Rectal smooth muscle tissue (tissue), 1 donor: Measurements from ENCODE around the gene TMEM150A.

Source experiments
- H3K27ac ChIP-seq: one replicate; pipeline ENCODE4 v1.7.0; 2013; ENCODE audit warnings: low read depth, low read length, inconsistent platforms
- H3K27me3 ChIP-seq: one replicate; pipeline ENCODE4 v1.7.0; 2013; ENCODE audit warnings: low read length; ENCODE audit not compliant: control insufficient read depth, insufficient read depth
- H3K36me3 ChIP-seq: one replicate; pipeline ENCODE4 v1.7.0; 2013; ENCODE audit warnings: low read length; ENCODE audit not compliant: control insufficient read depth, insufficient read depth
- H3K4me1 ChIP-seq: one replicate; pipeline ENCODE4 v1.7.0; 2013; ENCODE audit warnings: low read length; ENCODE audit not compliant: control insufficient read depth, insufficient read depth
- H3K4me3 ChIP-seq: one replicate; pipeline ENCODE4 v1.7.0; 2013; ENCODE audit warnings: low read length
- H3K9ac ChIP-seq: one replicate; pipeline ENCODE4 v1.7.0; 2013; ENCODE audit warnings: low read length

The TMEM150A gene

DNA sequence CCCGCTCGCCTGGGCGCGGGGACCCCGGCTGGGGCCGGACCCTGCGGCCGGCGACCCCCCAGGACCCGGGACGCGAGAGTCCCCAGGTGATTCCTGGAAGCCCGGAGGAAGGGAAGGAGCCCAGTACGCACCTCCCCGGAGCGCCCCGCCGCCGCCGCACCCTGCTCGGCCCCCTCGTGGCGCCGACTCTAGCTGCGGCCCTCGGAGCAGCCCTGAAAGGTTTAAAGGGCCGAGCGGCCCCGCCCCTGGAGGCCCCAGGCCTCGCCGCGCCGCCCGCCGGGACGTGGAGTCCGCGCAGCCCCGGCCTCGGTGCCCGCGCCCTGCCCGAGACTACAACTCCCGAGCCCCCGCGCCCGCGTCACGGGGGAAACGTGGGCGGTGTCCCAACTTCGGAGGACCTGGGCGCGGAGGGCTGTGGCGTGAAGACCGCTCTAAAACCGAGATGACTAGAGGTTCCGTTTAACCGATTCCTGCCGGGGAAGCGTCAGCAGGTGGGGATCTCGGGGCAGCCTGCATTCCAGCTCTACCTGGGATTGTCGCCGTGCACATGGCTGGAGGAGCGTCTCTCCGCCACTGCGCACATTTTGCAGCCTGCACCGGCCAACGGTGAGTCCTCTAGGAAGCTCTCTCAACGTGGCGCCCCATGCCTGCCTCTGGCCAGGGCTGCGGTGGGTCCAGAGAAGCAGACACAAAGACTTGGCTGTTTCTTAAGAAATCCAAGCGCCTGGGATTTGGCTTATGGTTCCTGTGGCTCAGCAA, at the start of gene TMEM150A:
Gene TMEM150A, minus strand, starts transcription at position 223 of the 759 bp plus-strand sequence. CDS start 750 bp downstream, outside the sequence.
- peak within 1 kb of the TSS; percentile 86 for H3K27ac ChIP-seq
- peak within 1 kb of the TSS; percentile 97 for H3K4me3 ChIP-seq
- H3K4me1 ChIP-seq = peaks cover 11% of the 10 kb centered on the region
- no peaks in the 10 kb centered on the region for H3K27me3 ChIP-seq
- H3K36me3 ChIP-seq = peaks cover 7% of the 10 kb centered on the region
- H3K9ac ChIP-seq = peak within 1 kb of the TSS; percentile 75

DNA sequence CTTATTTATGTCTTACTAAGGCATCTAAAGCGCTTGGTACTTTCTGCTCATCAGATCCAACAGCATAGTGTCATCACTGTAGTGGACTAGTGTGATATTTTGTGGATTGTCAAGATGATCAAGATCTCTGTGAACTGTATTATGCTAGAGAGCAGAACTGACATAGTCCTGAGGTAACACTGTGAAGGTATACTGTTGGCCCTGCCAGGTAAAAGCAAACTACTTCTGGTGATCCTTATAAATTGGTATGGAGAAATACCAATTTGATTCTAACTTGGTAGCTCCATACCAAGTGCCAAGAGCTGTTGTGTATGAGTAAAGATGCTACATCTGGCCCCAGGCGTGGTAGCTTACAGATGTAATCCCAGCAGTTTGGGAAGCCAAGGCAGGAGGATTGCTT, 49.6 kb upstream of the TMEM150A start:
- H3K9ac ChIP-seq = no peak overlapping the region
- H3K27me3 ChIP-seq = no peaks in the 10 kb centered on the region
- H3K36me3 ChIP-seq = peaks cover 29% of the 10 kb centered on the region
- no peak overlapping the region for H3K27ac ChIP-seq
- H3K4me3 ChIP-seq = no peak overlapping the region
- H3K4me1 ChIP-seq = no peaks in the 10 kb centered on the region

DNA sequence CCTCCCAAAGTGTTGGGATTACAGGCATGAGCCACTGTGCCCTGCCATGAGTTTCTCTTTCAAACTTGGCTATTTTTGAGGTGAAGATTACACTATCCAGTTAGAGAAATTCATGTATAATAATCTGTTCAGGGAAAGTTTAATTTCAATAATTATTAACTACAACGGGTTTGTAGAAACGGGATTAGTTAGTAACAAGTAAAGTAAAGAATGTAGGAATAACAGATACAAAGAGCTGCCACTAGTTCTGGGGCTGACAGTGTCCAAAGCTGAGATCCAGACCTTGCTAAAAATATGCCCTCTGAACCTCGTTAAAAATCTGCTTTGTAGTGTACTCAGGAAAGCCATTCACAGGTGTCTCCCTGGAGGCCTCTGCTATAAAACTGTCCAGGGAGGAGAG, 48.6 kb upstream of the TMEM150A start:
- no peaks in the 10 kb centered on the region for H3K27me3 ChIP-seq
- no peaks in the 10 kb centered on the region for H3K4me1 ChIP-seq
- H3K9ac ChIP-seq = no peak overlapping the region
- H3K27ac ChIP-seq = no peak overlapping the region
- peaks cover 29% of the 10 kb centered on the region for H3K36me3 ChIP-seq
- no peak overlapping the region for H3K4me3 ChIP-seq

DNA sequence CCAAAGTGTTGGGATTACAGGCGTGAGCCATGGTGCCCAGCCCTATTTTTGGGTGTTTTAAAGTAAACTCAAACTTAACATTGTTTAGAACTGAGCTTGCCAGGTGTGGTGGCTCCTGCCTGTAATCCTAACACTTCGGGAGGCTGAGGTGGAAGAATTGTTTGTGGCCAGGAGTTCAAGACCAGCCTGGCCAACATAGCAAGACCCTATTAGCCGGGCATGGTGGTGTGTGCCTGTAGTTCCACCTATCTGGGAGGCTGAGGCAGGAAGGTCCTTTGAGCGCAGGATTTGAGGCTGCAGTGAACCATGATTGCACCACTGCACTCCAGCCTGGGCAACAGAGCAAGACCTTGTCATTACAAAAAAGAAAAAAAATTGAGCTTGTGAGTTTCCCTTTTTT, 48.0 kb upstream of the TMEM150A start:
- peaks cover 34% of the 10 kb centered on the region for H3K36me3 ChIP-seq
- H3K4me3 ChIP-seq = no peak overlapping the region
- no peaks in the 10 kb centered on the region for H3K27me3 ChIP-seq
- H3K9ac ChIP-seq = no peak overlapping the region
- no peaks in the 10 kb centered on the region for H3K4me1 ChIP-seq
- H3K27ac ChIP-seq = no peak overlapping the region

GRCh38 chr2:85649201-85650190, 47.0 kb upstream of the TMEM150A start:
- Histone ChIP-seq H3K27me3 (no peaks in the 10 kb centered on the region), H3K9ac (no peak overlapping the region), H3K4me1 (no peaks in the 10 kb centered on the region), H3K36me3 (peaks cover 39% of the 10 kb centered on the region), H3K4me3 (no peak overlapping the region), H3K27ac (no peak overlapping the region)

DNA sequence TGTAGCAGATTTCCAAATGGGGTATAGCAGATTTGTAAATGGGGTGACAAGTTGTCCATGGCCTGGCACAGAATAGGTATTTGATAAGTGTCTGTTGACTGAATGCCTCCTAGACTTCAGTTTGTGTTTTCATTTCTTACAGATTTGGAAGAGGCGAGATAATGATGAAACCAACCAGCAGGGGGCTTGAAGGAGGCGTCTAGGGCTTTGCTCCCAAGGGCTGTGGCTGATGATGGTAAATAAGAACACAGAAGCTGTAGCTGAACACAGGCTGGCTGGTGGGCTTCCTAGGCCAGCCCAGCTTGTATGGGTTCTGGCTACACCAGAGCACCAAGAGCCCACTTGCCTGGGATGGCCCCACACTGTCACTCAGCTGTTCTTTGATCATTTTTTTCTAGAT, 46.1 kb upstream of the TMEM150A start:
- H3K4me3 ChIP-seq = no peak overlapping the region
- H3K36me3 ChIP-seq = peaks cover 41% of the 10 kb centered on the region
- no peaks in the 10 kb centered on the region for H3K27me3 ChIP-seq
- no peaks in the 10 kb centered on the region for H3K4me1 ChIP-seq
- H3K9ac ChIP-seq = no peak overlapping the region
- no peak overlapping the region for H3K27ac ChIP-seq

DNA sequence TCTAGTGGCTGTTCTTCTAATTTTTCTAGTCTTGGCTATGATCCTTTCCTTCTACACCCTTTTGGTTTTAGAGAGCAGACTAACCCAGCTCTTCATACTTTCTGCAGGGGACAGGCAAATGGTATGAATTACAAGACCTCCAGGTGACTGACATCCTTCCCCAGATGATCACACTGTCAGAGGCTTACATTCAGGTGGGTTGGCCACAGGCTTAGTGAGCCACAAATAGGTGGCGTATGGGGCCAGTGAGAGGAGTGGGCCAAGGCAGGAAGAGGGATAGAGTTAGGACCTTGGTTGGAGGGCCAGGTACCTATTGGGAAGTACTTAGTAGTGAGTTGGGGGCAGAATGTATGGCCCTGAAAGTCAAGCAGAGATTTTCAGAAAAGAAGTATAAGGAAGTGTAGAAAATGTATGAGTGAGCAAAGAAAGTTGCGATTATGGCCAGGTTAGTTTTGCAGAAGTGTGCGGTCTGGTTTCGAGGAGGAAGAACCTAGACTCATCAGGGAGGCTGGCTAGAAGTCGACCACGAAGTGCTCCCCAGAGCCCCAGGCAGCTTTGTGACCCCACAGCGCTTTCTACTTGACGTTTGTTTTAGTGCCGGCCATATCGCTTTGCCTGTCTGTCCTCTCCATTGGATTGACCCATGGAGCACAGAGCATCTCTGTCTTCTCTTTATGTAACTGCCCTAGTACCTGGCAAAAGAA, 45.5 kb upstream of the TMEM150A start:
- Histone ChIP-seq H3K9ac (no peak overlapping the region), H3K4me1 (no peaks in the 10 kb centered on the region), H3K36me3 (peaks cover 41% of the 10 kb centered on the region), H3K4me3 (no peak overlapping the region), H3K27me3 (no peaks in the 10 kb centered on the region), H3K27ac (no peak overlapping the region)

DNA sequence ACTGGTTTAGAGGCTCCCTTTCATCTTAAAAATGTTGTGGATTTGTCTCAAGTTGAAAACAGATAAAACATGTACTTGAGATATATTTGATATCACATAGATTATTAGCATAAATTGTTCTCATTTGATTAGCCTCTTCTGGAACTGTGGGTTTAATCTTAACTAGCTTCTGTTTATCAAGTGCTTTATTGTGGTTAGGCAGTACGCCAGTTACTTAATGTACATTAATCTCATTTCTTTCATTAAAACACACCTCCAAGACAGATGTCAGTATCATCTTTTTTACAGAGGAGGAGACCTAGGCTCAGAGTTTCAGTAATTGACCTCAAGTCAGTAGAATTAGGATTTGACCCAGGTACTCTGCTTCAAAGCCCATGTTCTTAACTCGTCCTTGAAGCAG, 43.7 kb upstream of the TMEM150A start:
- Histone ChIP-seq H3K9ac (no peak overlapping the region), H3K27ac (no peak overlapping the region), H3K27me3 (no peaks in the 10 kb centered on the region), H3K36me3 (peaks cover 46% of the 10 kb centered on the region), H3K4me1 (no peaks in the 10 kb centered on the region), H3K4me3 (no peak overlapping the region)

- H3K27ac ChIP-seq = no peak overlapping the region
- H3K4me3 ChIP-seq = no peak overlapping the region
- H3K4me1 ChIP-seq = no peaks in the 10 kb centered on the region
- no peak overlapping the region for H3K9ac ChIP-seq
- H3K36me3 ChIP-seq = peaks cover 50% of the 10 kb centered on the region
- H3K27me3 ChIP-seq = no peaks in the 10 kb centered on the region
Measured at GRCh38 chr2:85644909-85645308, 42.4 kb upstream of the TMEM150A start.

GRCh38 chr2:85642725-85643124, 40.2 kb upstream of the TMEM150A start:
- peaks cover 43% of the 10 kb centered on the region for H3K36me3 ChIP-seq
- H3K27ac ChIP-seq = no peak overlapping the region
- no peak overlapping the region for H3K4me3 ChIP-seq
- H3K27me3 ChIP-seq = no peaks in the 10 kb centered on the region
- H3K4me1 ChIP-seq = no peaks in the 10 kb centered on the region
- no peak overlapping the region for H3K9ac ChIP-seq

GRCh38 chr2:85635636-85636035, 33.1 kb upstream of the TMEM150A start:
- no peak overlapping the region for H3K9ac ChIP-seq
- H3K36me3 ChIP-seq = peaks cover 36% of the 10 kb centered on the region
- H3K4me3 ChIP-seq = no peak overlapping the region
- no peak overlapping the region for H3K27ac ChIP-seq
- no peaks in the 10 kb centered on the region for H3K4me1 ChIP-seq
- no peaks in the 10 kb centered on the region for H3K27me3 ChIP-seq

DNA sequence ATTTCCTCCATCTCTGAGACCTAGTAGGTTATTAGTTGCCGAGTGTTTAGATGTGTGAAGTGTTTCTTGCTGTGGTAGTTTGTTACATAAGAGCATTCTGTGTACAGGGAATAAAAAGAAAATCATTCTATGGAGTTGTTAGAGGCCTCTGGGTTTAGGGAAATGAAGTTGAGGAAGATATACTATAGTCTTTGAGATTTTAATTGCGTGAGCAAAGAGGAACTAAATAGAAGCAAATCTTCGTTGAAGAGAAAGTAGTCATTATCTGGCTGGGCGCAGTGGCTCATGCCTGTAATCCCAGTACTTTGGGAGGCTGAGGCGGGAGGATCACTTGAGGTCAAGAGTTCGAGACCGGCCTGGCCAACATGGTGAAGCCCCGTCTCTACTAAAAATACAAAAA, 32.5 kb upstream of the TMEM150A start:
- Histone ChIP-seq H3K4me1 (no peaks in the 10 kb centered on the region), H3K4me3 (no peak overlapping the region), H3K9ac (no peak overlapping the region), H3K27me3 (no peaks in the 10 kb centered on the region), H3K27ac (no peak overlapping the region), H3K36me3 (peaks cover 40% of the 10 kb centered on the region)
